HG03139 (cell line): ENCODE data around the gene RIPOR3.
"Not testable (repeated sequence)": the region's sequence is repeated elsewhere in the genome, so short reads cannot be mapped to it uniquely, and the experiment has no call there.

Experiments used
- ATAC-seq: cut with Tn5 transposase; IDR thresholded peaks from one replicate; pipeline ENCODE4 v1.9.1; 2021; ENCODE audit not compliant: unreplicated experiment

Gene RIPOR3

GRCh38 chr20:50611128-50611810 is 80.1 kb downstream of the RIPOR3 start:
- ATAC-seq = no peak

GRCh38 chr20:50610212-50610718 is 81.1 kb downstream of the RIPOR3 start:
- no peak for ATAC-seq

GRCh38 chr20:50609438-50609989 is 81.8 kb downstream of the RIPOR3 start:
- ATAC-seq = no peak

- no peak for ATAC-seq
Measured at GRCh38 chr20:50608750-50609104, 82.6 kb downstream of the RIPOR3 start.

- ATAC-seq = no peak
Measured at GRCh38 chr20:50607850-50608749, 83.2 kb downstream of the RIPOR3 start.

- no peak for ATAC-seq
Measured at GRCh38 chr20:50607436-50607835, 83.9 kb downstream of the RIPOR3 start.

- no peak for ATAC-seq
Measured at GRCh38 chr20:50605136-50605535, 86.2 kb downstream of the RIPOR3 start.

- no peak for ATAC-seq
Measured at GRCh38 chr20:50604451-50604850, 86.9 kb downstream of the RIPOR3 start.

- ATAC-seq = no peak
Measured at GRCh38 chr20:50602432-50603088, 88.8 kb downstream of the RIPOR3 start.

- ATAC-seq = no peak
Measured at GRCh38 chr20:50601511-50602431, 89.6 kb downstream of the RIPOR3 start.

GRCh38 chr20:50600281-50600895 is 91.0 kb downstream of the RIPOR3 start:
- no peak for ATAC-seq

- not testable (repeated sequence) for ATAC-seq
Measured at GRCh38 chr20:50598768-50599167, 92.6 kb downstream of the RIPOR3 start.

- no peak for ATAC-seq
Measured at GRCh38 chr20:50598074-50598473, 93.3 kb downstream of the RIPOR3 start.

GRCh38 chr20:50597406-50597969 is 93.9 kb downstream of the RIPOR3 start:
- no peak for ATAC-seq

- ATAC-seq = no peak
Measured at GRCh38 chr20:50596694-50597021, 94.7 kb downstream of the RIPOR3 start.

GRCh38 chr20:50595988-50596693 is 95.2 kb downstream of the RIPOR3 start:
- ATAC-seq = no peak

GRCh38 chr20:50595433-50595895 is 95.9 kb downstream of the RIPOR3 start:
- ATAC-seq = no peak

- no peak for ATAC-seq
Measured at GRCh38 chr20:50594591-50595432, 96.5 kb downstream of the RIPOR3 start.
